ENCODE results near the gene DDR1.

The DDR1 gene

GRCh38 chr6:30879684-30880427 lies 4.5 kb upstream of the DDR1 start:
- H3K4me3 ChIP-seq (ENCODE audit: low read depth, low read length): no peak overlapping the region
- TF ChIP-seq, protein P1, sequence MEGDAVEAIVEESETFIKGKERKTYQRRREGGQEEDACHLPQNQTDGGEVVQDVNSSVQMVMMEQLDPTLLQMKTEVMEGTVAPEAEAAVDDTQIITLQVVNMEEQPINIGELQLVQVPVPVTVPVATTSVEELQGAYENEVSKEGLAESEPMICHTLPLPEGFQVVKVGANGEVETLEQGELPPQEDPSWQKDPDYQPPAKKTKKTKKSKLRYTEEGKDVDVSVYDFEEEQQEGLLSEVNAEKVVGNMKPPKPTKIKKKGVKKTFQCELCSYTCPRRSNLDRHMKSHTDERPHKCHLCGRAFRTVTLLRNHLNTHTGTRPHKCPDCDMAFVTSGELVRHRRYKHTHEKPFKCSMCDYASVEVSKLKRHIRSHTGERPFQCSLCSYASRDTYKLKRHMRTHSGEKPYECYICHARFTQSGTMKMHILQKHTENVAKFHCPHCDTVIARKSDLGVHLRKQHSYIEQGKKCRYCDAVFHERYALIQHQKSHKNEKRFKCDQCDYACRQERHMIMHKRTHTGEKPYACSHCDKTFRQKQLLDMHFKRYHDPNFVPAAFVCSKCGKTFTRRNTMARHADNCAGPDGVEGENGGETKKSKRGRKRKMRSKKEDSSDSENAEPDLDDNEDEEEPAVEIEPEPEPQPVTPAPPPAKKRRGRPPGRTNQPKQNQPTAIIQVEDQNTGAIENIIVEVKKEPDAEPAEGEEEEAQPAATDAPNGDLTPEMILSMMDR (IDR thresholded peaks at IDR 0.05; ENCODE audit: low read depth, low read length): no peak

GRCh38 chr6:30880698-30881252 lies 3.5 kb upstream of the DDR1 start:
- TF ChIP-seq, protein P1 (IDR thresholded peaks at IDR 0.05; ENCODE audit: low read depth, low read length): no peak
- no peak overlapping the region for H3K4me3 ChIP-seq (ENCODE audit: low read depth, low read length)

GRCh38 chr6:30881392-30882203 lies 2.7 kb upstream of the DDR1 start:
- TF ChIP-seq, protein P1 (IDR thresholded peaks at IDR 0.05; ENCODE audit: low read depth, low read length): no peak
- H3K4me3 ChIP-seq (ENCODE audit: low read depth, low read length): no peak overlapping the region

DNA sequence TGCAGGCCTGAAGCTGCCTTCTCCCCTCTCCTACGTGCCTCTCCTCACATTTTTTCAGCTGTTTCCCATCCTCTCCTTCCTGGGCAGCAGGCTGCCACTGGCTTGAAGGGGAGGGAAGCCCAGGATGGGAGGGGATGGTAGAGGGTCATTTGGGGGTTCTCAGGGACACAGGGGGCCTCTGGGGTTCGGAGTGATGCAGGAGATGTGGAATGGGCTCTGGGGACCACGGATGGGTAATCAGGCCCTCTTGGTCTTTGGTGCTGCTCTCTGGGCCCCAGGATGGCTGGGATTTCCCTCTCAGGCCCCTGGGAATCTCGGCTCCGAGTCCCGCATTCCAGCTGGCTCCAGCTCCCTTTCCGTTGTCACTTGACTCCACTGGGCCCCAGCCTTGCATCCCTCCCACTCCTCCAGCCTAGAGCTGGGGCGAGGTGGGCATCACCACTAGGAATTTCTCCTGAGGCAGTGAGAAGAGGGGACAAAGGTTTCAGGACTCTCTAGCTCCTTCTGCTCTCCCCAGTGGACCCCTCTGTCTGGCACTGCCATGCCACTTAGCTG lies 2.0 kb upstream of the DDR1 start:
- H3K4me3 ChIP-seq (ENCODE audit: low read depth, low read length): no peak overlapping the region
- TF ChIP-seq, protein P1 (IDR thresholded peaks at IDR 0.05; ENCODE audit: low read depth, low read length): no peak

DNA sequence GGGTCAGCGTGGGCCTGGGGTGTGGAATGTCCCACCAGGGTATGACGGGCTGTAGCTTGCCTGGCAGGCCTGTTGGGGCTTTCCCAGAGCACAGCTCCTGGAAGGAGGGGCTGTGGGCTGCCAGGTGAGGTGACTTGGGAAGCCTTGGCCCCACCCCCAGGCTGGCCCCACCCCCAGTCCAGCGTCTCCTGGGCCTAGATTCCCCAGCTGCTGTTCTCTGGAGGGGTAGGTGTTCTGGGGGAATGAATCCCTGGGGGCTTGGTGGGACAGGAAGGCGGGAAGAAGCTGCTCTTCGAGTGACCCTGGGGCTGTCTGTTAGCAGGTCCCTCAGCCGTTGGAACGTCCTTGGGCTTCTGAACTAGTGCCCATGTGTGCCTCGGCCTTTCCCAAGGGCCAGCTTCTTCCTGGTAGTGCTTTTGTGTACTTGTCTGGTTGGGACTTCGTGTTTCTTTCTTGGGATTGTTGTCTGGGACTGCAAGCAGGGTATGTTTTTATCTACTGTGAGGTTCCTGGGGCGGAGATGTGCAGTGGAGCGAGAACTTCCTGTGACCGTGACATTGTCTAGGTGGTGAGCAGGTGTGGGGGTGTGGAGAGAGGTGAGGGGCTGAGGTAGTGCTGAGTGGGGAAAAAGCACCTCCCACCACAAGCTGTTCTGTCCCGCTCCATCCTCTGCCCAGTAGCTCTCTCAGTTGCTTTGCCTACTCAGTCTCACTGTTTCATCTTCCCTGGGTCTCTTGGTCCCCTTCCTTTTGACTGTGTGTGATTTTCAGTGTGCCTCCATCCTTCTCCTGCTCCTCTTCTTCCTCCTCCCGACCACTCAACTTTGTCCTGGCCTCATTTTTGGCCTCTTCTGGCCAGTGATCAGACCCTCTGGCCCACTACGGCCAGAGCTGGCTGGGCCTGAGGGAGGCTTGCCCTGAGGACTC lies 1.3 kb upstream of the DDR1 start:
- TF ChIP-seq, protein P1 (IDR thresholded peaks at IDR 0.05; ENCODE audit: low read depth, low read length): no peak
- H3K4me3 ChIP-seq (ENCODE audit: low read depth, low read length): no peak overlapping the region

DNA sequence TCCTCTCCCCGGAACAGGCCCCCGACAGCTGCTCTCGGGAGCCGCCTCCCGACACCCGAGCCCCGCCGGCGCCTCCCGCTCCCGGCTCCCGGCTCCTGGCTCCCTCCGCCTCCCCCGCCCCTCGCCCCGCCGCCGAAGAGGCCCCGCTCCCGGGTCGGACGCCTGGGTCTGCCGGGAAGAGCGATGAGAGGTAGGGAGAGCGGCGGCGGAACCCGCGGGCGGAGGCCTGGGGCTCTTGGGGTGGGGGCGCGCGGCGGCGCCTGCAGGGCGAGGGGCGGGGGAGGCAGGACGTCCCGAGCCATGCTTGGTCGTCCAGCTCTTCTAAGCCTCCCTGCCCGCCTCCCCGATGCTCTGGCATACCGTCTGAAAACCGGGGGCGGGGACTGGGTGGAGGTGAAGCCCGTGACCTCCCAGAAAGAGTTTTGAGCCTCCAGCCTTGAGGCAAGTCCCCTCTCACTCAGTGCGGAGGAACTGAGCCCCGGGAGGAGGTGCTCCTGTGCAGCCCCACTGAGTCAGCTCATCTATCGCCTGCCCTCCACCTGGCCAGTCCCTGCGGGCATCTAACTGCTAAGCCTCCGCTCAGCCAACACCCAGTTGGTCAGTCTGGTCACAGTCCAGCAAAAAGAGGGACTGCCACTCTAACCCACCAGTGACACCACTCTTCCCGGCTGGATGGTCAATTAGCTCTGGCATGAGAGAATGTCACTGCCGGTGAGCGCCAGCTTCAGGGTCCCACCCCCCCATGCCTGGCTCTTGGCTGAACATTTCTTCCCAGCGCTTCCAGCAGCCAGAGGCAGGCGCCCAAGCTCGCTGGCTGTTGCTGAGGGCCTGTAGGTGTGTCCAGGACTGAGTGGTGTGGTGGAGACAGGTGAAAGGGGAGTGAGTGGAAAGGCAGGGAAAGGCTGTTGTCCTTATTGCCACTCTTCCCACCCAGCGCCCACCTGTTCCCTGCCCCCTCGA lies 482 bp downstream of the DDR1 start:
- TF ChIP-seq, protein P1 (IDR thresholded peaks at IDR 0.05; ENCODE audit: low read depth, low read length): no peak
- peak overlapping the region; percentile 79 for H3K4me3 ChIP-seq (ENCODE audit: low read depth, low read length)
